Measurements from ENCODE around the gene ADAMTS16.

Gene ADAMTS16

GRCh38 chr5:5347442-5347841 is 207.3 kb downstream of the ADAMTS16 start:
- ChIA-PET POLR2A (interaction anchor here (1.4 to 5.3 kb wide), 3 partner anchors 15 to 74 kb away, joined by 3 to 80 read pairs (median 20); partner anchors contain the start of gene ICE1), CTCF (interaction anchor here (1.3 kb wide), 1 partner anchor 55 kb away, joined by 3 read pairs; no protein-coding TSS in a partner anchor)
- no peak for DNase-seq (ENCODE audit: extremely low spot score)
- no peak for TF ChIP-seq ARNT (IDR thresholded peaks at IDR 0.05)
- TF ChIP-seq L3MBTL2 (conservative IDR thresholded peaks at IDR 0.05): no peak
- no peak for TF ChIP-seq LEF1 (IDR thresholded peaks at IDR 0.05; ENCODE audit: borderline replicate concordance)
- TF ChIP-seq HDGF (IDR thresholded peaks at IDR 0.05; ENCODE audit: borderline replicate concordance): no peak
- no peak for TF ChIP-seq FOXK2 (IDR thresholded peaks at IDR 0.05)
- no peak for TF ChIP-seq PKNOX1 (IDR thresholded peaks at IDR 0.05)
- TF ChIP-seq ZNF384 (IDR thresholded peaks at IDR 0.05): no peak
- no peak for TF ChIP-seq CTBP1 (IDR thresholded peaks at IDR 0.05; ENCODE audit: borderline replicate concordance)
- TF ChIP-seq ELF4 (IDR thresholded peaks at IDR 0.05): no peak
- TF ChIP-seq FOXA1 (IDR thresholded peaks at IDR 0.05): no peak
- TF ChIP-seq TARDBP (IDR thresholded peaks at IDR 0.05): no peak
- TF ChIP-seq BHLHE40 (IDR thresholded peaks at IDR 0.05; ENCODE audit: borderline replicate concordance): no peak
- TF ChIP-seq SP1 (IDR thresholded peaks at IDR 0.05): no peak
- no peak for TF ChIP-seq FOXM1 (IDR thresholded peaks at IDR 0.05; ENCODE audit: borderline replicate concordance)
- TF ChIP-seq NFRKB (IDR thresholded peaks at IDR 0.05): no peak
- no peak for TF ChIP-seq SUZ12 (IDR thresholded peaks at IDR 0.05)

- DNase-seq (ENCODE audit: extremely low spot score): no peak
- CTCF ChIA-PET: interaction anchor here (1.3 kb wide), 1 partner anchor 55 kb away, joined by 3 read pairs; no protein-coding TSS in a partner anchor
- TF ChIP-seq ARNT (IDR thresholded peaks at IDR 0.05) (no peak), L3MBTL2 (conservative IDR thresholded peaks at IDR 0.05) (no peak), BHLHE40 (IDR thresholded peaks at IDR 0.05; ENCODE audit: borderline replicate concordance) (no peak)
- POLR2A ChIA-PET: interaction anchor here (1.4 to 5.3 kb wide), 3 partner anchors 14 to 74 kb away, joined by 3 to 80 read pairs (median 20); partner anchors contain the start of gene ICE1
These were observed 208.0 kb downstream of the ADAMTS16 start for GRCh38 chr5:5348135-5348534.

- no peak for TF ChIP-seq NFRKB (IDR thresholded peaks at IDR 0.05)
- TF ChIP-seq L3MBTL2 (conservative IDR thresholded peaks at IDR 0.05): no peak
- TF ChIP-seq ZNF384 (IDR thresholded peaks at IDR 0.05): no peak
- no peak for TF ChIP-seq ARNT (IDR thresholded peaks at IDR 0.05)
- TF ChIP-seq FOXK2 (IDR thresholded peaks at IDR 0.05): no peak
- TF ChIP-seq CTBP1 (IDR thresholded peaks at IDR 0.05; ENCODE audit: borderline replicate concordance): no peak
- no peak for TF ChIP-seq FOXM1 (IDR thresholded peaks at IDR 0.05; ENCODE audit: borderline replicate concordance)
- TF ChIP-seq SP1 (IDR thresholded peaks at IDR 0.05): no peak
- no peak for TF ChIP-seq BHLHE40 (IDR thresholded peaks at IDR 0.05; ENCODE audit: borderline replicate concordance)
- no peak for TF ChIP-seq FOXA1 (IDR thresholded peaks at IDR 0.05)
- no peak for TF ChIP-seq PKNOX1 (IDR thresholded peaks at IDR 0.05)
- TF ChIP-seq ELF4 (IDR thresholded peaks at IDR 0.05): no peak
- no peak for TF ChIP-seq TARDBP (IDR thresholded peaks at IDR 0.05)
- TF ChIP-seq LEF1 (IDR thresholded peaks at IDR 0.05; ENCODE audit: borderline replicate concordance): no peak
- TF ChIP-seq HDGF (IDR thresholded peaks at IDR 0.05; ENCODE audit: borderline replicate concordance): no peak
- TF ChIP-seq SUZ12 (IDR thresholded peaks at IDR 0.05): no peak
These were observed 208.4 kb downstream of the ADAMTS16 start for GRCh38 chr5:5348576-5348975.

GRCh38 chr5:5350101-5350500 is 210.0 kb downstream of the ADAMTS16 start:
- TF ChIP-seq FOXM1 (IDR thresholded peaks at IDR 0.05; ENCODE audit: borderline replicate concordance) (no peak), LEF1 (IDR thresholded peaks at IDR 0.05; ENCODE audit: borderline replicate concordance) (no peak), TARDBP (IDR thresholded peaks at IDR 0.05) (no peak), ARNT (IDR thresholded peaks at IDR 0.05) (no peak)
- ChIA-PET CTCF (interaction anchor here (0.5 kb wide), 1 partner anchor 129 kb away, joined by 3 read pairs; no protein-coding TSS in a partner anchor), POLR2A (interaction anchor here (1.0 to 5.3 kb wide), 8 partner anchors 9 to 190 kb away, joined by 5 to 80 read pairs (median 14); partner anchors contain the start of gene ICE1)
- no peak for DNase-seq (ENCODE audit: extremely low spot score)

More at GRCh38 chr5:5348576-5348975, 208.4 kb downstream of the ADAMTS16 start:
- ChIA-PET CTCF (no interaction called here), POLR2A (interaction anchor here (1.4 to 5.3 kb wide), 4 partner anchors 13 to 73 kb away, joined by 3 to 80 read pairs (median 28); partner anchors contain the start of gene ICE1)
- no peak for DNase-seq (ENCODE audit: extremely low spot score)

GRCh38 chr5:5351288-5351979 is 211.3 kb downstream of the ADAMTS16 start:
- POLR2A ChIA-PET: interaction anchor here (0.6 to 5.3 kb wide), 23 partner anchors 9 to 212 kb away, joined by 3 to 80 read pairs (median 5); partner anchors contain the start of gene ADAMTS16
- TF ChIP-seq CTBP1 (IDR thresholded peaks at IDR 0.05; ENCODE audit: borderline replicate concordance) (no peak), FOXM1 (IDR thresholded peaks at IDR 0.05; ENCODE audit: borderline replicate concordance) (no peak), NFRKB (IDR thresholded peaks at IDR 0.05) (no peak), FOXK2 (IDR thresholded peaks at IDR 0.05) (no peak), SP1 (IDR thresholded peaks at IDR 0.05) (no peak), FOXA1 (IDR thresholded peaks at IDR 0.05) (no peak), HDGF (IDR thresholded peaks at IDR 0.05; ENCODE audit: borderline replicate concordance) (no peak), BHLHE40 (IDR thresholded peaks at IDR 0.05; ENCODE audit: borderline replicate concordance) (no peak), ZNF384 (IDR thresholded peaks at IDR 0.05) (no peak), ELF4 (IDR thresholded peaks at IDR 0.05) (no peak), L3MBTL2 (conservative IDR thresholded peaks at IDR 0.05) (no peak)
- CTCF ChIA-PET: interaction anchor here (0.7 to 1.0 kb wide), 3 partner anchors 9 to 67 kb away, joined by 3 to 6 read pairs (median 4); no protein-coding TSS in a partner anchor
- DNase-seq (ENCODE audit: extremely low spot score): no peak

- POLR2A ChIA-PET: interaction anchor here (0.6 to 5.3 kb wide), 8 partner anchors 9 to 67 kb away, joined by 3 to 80 read pairs (median 5); no protein-coding TSS in a partner anchor
- no peak for DNase-seq (ENCODE audit: extremely low spot score)
- no peak for TF ChIP-seq BHLHE40 (IDR thresholded peaks at IDR 0.05; ENCODE audit: borderline replicate concordance)
- no peak for TF ChIP-seq LEF1 (IDR thresholded peaks at IDR 0.05; ENCODE audit: borderline replicate concordance)
- TF ChIP-seq PKNOX1 (IDR thresholded peaks at IDR 0.05): no peak
- no peak for TF ChIP-seq SUZ12 (IDR thresholded peaks at IDR 0.05)
- no peak for TF ChIP-seq L3MBTL2 (conservative IDR thresholded peaks at IDR 0.05)
- CTCF ChIA-PET: interaction anchor here (1.0 kb wide), 1 partner anchor 66 kb away, joined by 6 read pairs; no protein-coding TSS in a partner anchor
These were observed 212.5 kb downstream of the ADAMTS16 start for GRCh38 chr5:5352675-5353074.
